ENCODE data around the gene AHDC1. TPM values are rescaled to one million over a fixed set of nuclear protein-coding genes. Genes with fewer than 3 reads are reported as not detected.

AHDC1 gene
- total and polyA plus RNA-seq, 2 of the 13 experiments (the other 11 are each of a cell fraction or from before 2014, with no cell fraction given): 1.0 to 2.7 TPM

GRCh38 chr1:27507960-27508665 is 95.8 kb downstream of the AHDC1 start (continued):
- TF ChIP-seq ZNF788 (CRISPR knock-in tag; IDR thresholded peaks at IDR 0.05; ENCODE audit: borderline replicate concordance) (no peak), ZFY (CRISPR knock-in tag; IDR thresholded peaks at IDR 0.05) (peak; percentile 47), ZNF777 (CRISPR knock-in tag; IDR thresholded peaks at IDR 0.05) (no peak), HES4 (CRISPR knock-in tag; IDR thresholded peaks at IDR 0.05; ENCODE audit: borderline replicate concordance) (0 out of 2 replicates have a peak, but pooled peaks have one; percentile 29), ZNF44 (CRISPR knock-in tag; IDR thresholded peaks at IDR 0.05) (no peak), ZNF761 (CRISPR knock-in tag; conservative IDR thresholded peaks at IDR 0.05) (no peak), ARNT (IDR thresholded peaks at IDR 0.05) (no peak), NFE2 (CRISPR knock-in tag; IDR thresholded peaks at IDR 0.05) (no peak), HOXA5 (CRISPR knock-in tag; IDR thresholded peaks at IDR 0.05) (no peak), MYPOP (CRISPR knock-in tag; IDR thresholded peaks at IDR 0.05) (no peak; the same call in 1 of the 2 replicates), ZNF205 (CRISPR knock-in tag; IDR thresholded peaks at IDR 0.05) (peak; percentile 97), ERF (CRISPR knock-in tag; IDR thresholded peaks at IDR 0.05) (peak; percentile 34; the same call in 1 of the 2 replicates), ZNF280B (CRISPR knock-in tag; IDR thresholded peaks at IDR 0.05; ENCODE audit: borderline replicate concordance) (no peak), SETDB1 (CRISPR knock-in tag; IDR thresholded peaks at IDR 0.05; ENCODE audit: borderline replicate concordance) (no peak), MAFF (IDR thresholded peaks at IDR 0.05; ENCODE audit: low read depth, low read length) (no peak), HMGA1 (CRISPR knock-in tag; conservative IDR thresholded peaks at IDR 0.05) (no peak), ZNF672 (CRISPR knock-in tag; IDR thresholded peaks at IDR 0.05) (no peak), MTA3 (CRISPR knock-in tag; IDR thresholded peaks at IDR 0.05) (no peak), HNRNPK (IDR thresholded peaks at IDR 0.05; ENCODE audit: low read depth, low read length, poor library complexity, severe bottlenecking) (no peak), HOXD1 (CRISPR knock-in tag; IDR thresholded peaks at IDR 0.05) (no peak), PAXIP1 (CRISPR knock-in tag; conservative IDR thresholded peaks at IDR 0.05) (no peak), ZNF580 (CRISPR knock-in tag; IDR thresholded peaks at IDR 0.05; ENCODE audit: borderline replicate concordance, low read depth) (no peak), CREBL2 (CRISPR knock-in tag; IDR thresholded peaks at IDR 0.05; ENCODE audit: borderline replicate concordance) (no peak), NPAS2 (CRISPR knock-in tag; IDR thresholded peaks at IDR 0.05; ENCODE audit: borderline replicate concordance) (no peak), SAP130 (CRISPR knock-in tag; IDR thresholded peaks at IDR 0.05; ENCODE audit: low read depth) (peak; percentile 45; the same call in 1 of the 2 replicates), TOPORS (CRISPR knock-in tag; IDR thresholded peaks at IDR 0.05) (no peak)

Measured in HepG2 (cell line).